Measurements from ENCODE around the gene TMEM129.

TMEM129 gene, protein sequence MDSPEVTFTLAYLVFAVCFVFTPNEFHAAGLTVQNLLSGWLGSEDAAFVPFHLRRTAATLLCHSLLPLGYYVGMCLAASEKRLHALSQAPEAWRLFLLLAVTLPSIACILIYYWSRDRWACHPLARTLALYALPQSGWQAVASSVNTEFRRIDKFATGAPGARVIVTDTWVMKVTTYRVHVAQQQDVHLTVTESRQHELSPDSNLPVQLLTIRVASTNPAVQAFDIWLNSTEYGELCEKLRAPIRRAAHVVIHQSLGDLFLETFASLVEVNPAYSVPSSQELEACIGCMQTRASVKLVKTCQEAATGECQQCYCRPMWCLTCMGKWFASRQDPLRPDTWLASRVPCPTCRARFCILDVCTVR

DNA sequence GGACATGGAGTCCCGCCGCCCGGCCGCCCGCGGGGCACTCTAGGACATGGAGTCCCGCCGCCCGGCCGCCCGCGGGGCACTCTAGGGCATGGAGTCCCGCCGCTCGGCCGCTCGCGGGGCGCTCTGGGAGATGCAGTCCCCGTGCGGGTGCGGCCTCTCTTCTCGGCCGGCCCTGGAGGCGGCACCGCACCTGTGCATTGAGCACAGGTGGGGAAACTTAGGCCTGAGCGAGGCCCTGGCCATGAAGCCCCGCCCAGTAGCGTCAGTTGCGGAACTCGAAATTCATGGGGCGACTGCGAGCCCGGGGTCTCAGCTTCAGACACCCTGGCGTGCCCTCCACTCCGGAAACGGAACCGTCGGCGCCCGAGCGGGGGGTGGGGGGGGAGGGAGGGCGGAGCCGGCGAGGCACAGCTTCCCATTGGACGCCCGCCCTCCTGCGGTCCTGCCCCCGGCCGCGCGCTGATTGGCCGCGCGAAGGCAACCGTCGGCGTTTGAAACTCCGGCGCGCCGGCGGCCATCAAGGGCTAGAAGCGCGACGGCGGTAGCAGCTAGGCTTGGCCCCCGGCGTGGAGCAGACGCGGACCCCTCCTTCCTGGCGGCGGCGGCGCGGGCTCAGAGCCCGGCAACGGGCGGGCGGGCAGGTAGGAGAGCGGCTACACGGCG is at the start of gene TMEM129, which contains the start of gene TACC3:
TMEM129 (minus strand) TSS at position 321 of the 663 bp plus-strand sequence. CDS start 486 bp downstream, outside the sequence.
TACC3 (plus strand) TSS at position 519 of the 663 bp plus-strand sequence. CDS start 1,901 bp downstream, outside the sequence.
- TF ChIP-seq, protein P1, sequence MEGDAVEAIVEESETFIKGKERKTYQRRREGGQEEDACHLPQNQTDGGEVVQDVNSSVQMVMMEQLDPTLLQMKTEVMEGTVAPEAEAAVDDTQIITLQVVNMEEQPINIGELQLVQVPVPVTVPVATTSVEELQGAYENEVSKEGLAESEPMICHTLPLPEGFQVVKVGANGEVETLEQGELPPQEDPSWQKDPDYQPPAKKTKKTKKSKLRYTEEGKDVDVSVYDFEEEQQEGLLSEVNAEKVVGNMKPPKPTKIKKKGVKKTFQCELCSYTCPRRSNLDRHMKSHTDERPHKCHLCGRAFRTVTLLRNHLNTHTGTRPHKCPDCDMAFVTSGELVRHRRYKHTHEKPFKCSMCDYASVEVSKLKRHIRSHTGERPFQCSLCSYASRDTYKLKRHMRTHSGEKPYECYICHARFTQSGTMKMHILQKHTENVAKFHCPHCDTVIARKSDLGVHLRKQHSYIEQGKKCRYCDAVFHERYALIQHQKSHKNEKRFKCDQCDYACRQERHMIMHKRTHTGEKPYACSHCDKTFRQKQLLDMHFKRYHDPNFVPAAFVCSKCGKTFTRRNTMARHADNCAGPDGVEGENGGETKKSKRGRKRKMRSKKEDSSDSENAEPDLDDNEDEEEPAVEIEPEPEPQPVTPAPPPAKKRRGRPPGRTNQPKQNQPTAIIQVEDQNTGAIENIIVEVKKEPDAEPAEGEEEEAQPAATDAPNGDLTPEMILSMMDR (IDR thresholded peaks at IDR 0.05; ENCODE audit: low read depth, low read length): no peak
- TF ChIP-seq, protein P2, sequence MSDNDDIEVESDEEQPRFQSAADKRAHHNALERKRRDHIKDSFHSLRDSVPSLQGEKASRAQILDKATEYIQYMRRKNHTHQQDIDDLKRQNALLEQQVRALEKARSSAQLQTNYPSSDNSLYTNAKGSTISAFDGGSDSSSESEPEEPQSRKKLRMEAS (IDR thresholded peaks at IDR 0.05; ENCODE audit: low read depth, low read length): peak; percentile 47; the same call in 1 of the 2 replicates
- TF ChIP-seq MYC (IDR thresholded peaks at IDR 0.05; ENCODE audit: low read depth, low read length) (peak; percentile 65), POLR2A (IDR thresholded peaks at IDR 0.05; ENCODE audit: extremely low read depth, insufficient read length) (peak; percentile 62)
- peak within 1 kb of the TSS; percentile 92 for H3K4me3 ChIP-seq (ENCODE audit: low read depth, low read length)
- DNase-seq (ENCODE audit: low read depth): peak; percentile 99

DNA sequence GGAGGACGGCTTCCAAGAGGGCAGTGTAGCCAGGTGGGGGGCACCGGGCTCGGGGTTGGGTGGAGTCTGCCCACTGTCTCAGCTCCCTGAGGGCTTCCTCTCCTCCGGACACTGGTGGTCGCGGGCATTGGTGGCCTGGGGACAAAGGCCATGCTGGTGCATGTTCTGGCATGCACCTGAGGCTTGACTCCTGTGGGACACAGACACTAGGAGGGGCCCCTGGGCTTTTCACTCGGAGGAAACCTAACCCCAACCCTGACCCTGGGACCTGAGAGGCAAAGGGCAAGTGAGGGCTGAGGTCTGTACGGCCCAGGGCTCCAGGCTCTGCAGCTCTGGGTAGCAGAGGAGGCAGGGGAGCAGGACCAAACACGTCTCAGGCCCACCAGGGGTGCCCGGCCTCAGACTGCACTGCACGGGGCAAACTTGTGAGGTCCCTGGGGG is 49.7 kb upstream of the TMEM129 start:
- peak; percentile 56 for DNase-seq (ENCODE audit: low read depth)
- TF ChIP-seq, protein P1 (IDR thresholded peaks at IDR 0.05; ENCODE audit: low read depth, low read length): no peak
- TF ChIP-seq POLR2A (IDR thresholded peaks at IDR 0.05; ENCODE audit: extremely low read depth, insufficient read length): no peak
- TF ChIP-seq MYC (IDR thresholded peaks at IDR 0.05; ENCODE audit: low read depth, low read length): no peak
- TF ChIP-seq, protein P2 (IDR thresholded peaks at IDR 0.05; ENCODE audit: low read depth, low read length): no peak
- H3K4me3 ChIP-seq (ENCODE audit: low read depth, low read length): no peak overlapping the region

DNA sequence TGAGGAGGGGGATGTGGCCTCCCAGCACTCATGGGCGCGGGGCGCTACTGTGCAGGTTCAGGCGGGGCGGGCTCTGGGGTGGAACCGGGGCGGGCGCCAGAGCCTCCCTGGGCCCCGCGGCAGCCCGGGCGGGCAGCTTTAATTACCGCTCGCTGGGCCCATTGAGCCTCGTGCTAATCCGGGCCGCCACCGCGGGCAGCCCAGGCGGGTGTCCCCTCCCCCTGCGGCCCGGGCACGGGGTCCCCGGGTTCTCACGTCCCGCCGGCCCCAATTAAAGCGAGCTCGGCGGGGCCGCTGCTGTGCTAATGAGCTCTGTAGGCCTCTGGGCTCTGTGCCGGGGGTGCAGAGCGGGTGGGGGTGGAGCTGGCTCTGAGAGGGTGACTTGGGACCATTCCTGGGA is 49.1 kb upstream of the TMEM129 start:
- DNase-seq (ENCODE audit: low read depth): no peak
- H3K4me3 ChIP-seq (ENCODE audit: low read depth, low read length): no peak overlapping the region
- TF ChIP-seq, protein P1 (IDR thresholded peaks at IDR 0.05; ENCODE audit: low read depth, low read length): no peak
- TF ChIP-seq POLR2A (IDR thresholded peaks at IDR 0.05; ENCODE audit: extremely low read depth, insufficient read length) (no peak), MYC (IDR thresholded peaks at IDR 0.05; ENCODE audit: low read depth, low read length) (no peak)
- TF ChIP-seq, protein P2 (IDR thresholded peaks at IDR 0.05; ENCODE audit: low read depth, low read length): no peak

DNA sequence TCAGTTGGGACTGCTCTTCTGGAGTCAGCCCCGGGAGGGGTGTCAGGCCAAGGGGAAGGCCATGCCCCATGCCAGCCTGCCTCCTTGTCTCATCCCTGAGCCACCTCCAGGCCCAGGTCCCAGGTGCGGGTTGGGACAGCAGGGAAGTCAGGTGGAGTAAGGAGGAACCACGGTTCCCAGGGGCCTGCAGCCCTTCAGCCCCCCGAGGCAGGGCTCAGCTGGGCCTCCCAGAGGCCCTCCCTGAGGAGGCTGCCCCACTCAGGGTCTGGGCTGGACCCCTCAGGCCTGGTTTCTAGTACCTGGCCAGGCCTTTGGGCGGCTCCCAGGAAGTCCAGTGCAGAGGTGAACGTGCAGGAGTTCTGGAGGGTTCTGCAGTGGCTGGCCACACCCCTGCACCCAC is 48.6 kb upstream of the TMEM129 start:
- H3K4me3 ChIP-seq (ENCODE audit: low read depth, low read length): no peak overlapping the region
- TF ChIP-seq POLR2A (IDR thresholded peaks at IDR 0.05; ENCODE audit: extremely low read depth, insufficient read length): no peak
- TF ChIP-seq, protein P1 (IDR thresholded peaks at IDR 0.05; ENCODE audit: low read depth, low read length): no peak
- TF ChIP-seq MYC (IDR thresholded peaks at IDR 0.05; ENCODE audit: low read depth, low read length): no peak
- TF ChIP-seq, protein P2 (IDR thresholded peaks at IDR 0.05; ENCODE audit: low read depth, low read length): no peak
- no peak for DNase-seq (ENCODE audit: low read depth)

DNA sequence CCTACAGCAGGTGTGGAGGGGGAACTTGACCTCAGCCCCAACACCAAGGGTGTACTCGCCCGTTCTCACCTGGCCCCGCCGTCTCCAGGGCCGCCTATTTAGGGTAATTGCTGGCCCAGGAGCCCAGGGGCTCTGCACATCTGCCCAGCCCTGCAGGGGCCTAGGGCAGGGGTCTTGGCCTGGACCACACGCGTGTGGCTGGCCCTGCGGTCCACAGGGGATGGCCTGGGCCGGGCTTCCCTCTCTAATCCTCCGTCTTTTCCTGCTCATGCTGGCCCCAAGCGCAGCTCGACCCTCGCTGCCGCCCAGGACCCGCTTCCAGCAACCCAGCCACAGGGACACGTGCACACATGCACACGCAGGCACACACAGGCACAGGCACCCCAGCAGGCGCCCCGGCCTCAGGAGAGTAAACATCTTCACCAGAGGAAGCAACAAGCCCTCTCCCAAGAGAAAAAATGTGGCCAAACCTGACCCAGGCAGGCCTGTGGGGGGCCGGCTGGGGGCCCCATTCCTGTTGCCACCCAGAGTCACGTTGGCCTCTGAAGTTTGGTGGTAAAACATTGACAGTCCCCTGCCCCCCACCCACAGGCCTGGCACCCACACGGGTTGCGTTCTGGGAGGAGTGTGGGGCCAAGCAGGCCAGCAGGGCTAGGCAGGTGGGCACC is 47.4 kb upstream of the TMEM129 start:
- TF ChIP-seq, protein P2 (IDR thresholded peaks at IDR 0.05; ENCODE audit: low read depth, low read length): peak; percentile 34; the same call in 1 of the 2 replicates
- TF ChIP-seq POLR2A (IDR thresholded peaks at IDR 0.05; ENCODE audit: extremely low read depth, insufficient read length): no peak
- no peak overlapping the region for H3K4me3 ChIP-seq (ENCODE audit: low read depth, low read length)
- peak; percentile 56 for DNase-seq (ENCODE audit: low read depth)

Data from NB4 (cell line).